ENCODE results near the gene LDLR.
A peak's percentile ranks its signal among the peaks of the same experiment; 100 is the strongest.
"Not testable (repeated sequence)": the region's sequence is repeated elsewhere in the genome, so short reads cannot be mapped to it uniquely, and the experiment has no call there.

LDLR gene

GRCh38 chr19:11088506-11089253, 583 bp upstream of the LDLR start:
- no peak for DNase-seq (ENCODE audit: low spot score)
- TF ChIP-seq, protein P1, sequence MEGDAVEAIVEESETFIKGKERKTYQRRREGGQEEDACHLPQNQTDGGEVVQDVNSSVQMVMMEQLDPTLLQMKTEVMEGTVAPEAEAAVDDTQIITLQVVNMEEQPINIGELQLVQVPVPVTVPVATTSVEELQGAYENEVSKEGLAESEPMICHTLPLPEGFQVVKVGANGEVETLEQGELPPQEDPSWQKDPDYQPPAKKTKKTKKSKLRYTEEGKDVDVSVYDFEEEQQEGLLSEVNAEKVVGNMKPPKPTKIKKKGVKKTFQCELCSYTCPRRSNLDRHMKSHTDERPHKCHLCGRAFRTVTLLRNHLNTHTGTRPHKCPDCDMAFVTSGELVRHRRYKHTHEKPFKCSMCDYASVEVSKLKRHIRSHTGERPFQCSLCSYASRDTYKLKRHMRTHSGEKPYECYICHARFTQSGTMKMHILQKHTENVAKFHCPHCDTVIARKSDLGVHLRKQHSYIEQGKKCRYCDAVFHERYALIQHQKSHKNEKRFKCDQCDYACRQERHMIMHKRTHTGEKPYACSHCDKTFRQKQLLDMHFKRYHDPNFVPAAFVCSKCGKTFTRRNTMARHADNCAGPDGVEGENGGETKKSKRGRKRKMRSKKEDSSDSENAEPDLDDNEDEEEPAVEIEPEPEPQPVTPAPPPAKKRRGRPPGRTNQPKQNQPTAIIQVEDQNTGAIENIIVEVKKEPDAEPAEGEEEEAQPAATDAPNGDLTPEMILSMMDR (IDR thresholded peaks at IDR 0.05): no peak
- Histone ChIP-seq H3K4me3 (peak overlapping the region; percentile 83), H3K27ac (peak overlapping the region; percentile 90 to 97)

- H3K27ac ChIP-seq: peak overlapping the region; percentile 90 to 97
Measured at GRCh38 chr19:11090014-11090263, 676 bp downstream of the LDLR start.

DNA sequence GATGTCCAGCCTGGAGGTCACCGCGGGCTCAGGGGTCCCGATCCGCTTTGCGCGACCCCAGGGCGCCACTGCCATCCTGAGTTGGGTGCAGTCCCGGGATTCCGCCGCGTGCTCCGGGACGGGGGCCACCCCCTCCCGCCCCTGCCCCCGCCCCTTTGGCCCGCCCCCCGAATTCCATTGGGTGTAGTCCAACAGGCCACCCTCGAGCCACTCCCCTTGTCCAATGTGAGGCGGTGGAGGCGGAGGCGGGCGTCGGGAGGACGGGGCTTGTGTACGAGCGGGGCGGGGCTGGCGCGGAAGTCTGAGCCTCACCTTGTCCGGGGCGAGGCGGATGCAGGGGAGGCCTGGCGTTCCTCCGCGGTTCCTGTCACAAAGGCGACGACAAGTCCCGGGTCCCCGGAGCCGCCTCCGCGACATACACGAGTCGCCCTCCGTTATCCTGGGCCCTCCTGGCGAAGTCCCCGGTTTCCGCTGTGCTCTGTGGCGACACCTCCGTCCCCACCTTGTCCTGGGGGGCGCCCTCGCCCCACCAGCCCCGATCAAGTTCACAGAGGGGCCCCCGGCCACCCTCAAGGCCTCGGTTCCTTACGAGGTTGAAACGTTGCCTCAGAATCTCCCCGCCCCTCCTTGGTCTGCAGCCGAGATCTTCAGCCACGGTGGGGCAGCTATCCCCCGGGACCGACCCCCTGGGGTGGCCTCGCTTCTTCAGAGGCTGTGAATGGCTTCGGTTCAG, 1.2 kb downstream of the LDLR start:
- DNase-seq (ENCODE audit: low spot score): peak; percentile 98
- Histone ChIP-seq H3K4me3 (peak overlapping the region; percentile 83), H3K27ac (peak overlapping the region; percentile 90 to 97)
- TF ChIP-seq, protein P1 (IDR thresholded peaks at IDR 0.05): no peak

More at GRCh38 chr19:11090014-11090263, 676 bp downstream of the LDLR start:
- peak overlapping the region; percentile 83 for H3K4me3 ChIP-seq
- DNase-seq (ENCODE audit: low spot score): not testable (repeated sequence)

GRCh38 chr19:11090997-11091702, 1.9 kb downstream of the LDLR start:
- peak overlapping the region; percentile 83 for H3K4me3 ChIP-seq
- TF ChIP-seq, protein P1 (IDR thresholded peaks at IDR 0.05): no peak
- no peak for DNase-seq (ENCODE audit: low spot score)
- peak overlapping the region; percentile 90 to 97 for H3K27ac ChIP-seq

DNA sequence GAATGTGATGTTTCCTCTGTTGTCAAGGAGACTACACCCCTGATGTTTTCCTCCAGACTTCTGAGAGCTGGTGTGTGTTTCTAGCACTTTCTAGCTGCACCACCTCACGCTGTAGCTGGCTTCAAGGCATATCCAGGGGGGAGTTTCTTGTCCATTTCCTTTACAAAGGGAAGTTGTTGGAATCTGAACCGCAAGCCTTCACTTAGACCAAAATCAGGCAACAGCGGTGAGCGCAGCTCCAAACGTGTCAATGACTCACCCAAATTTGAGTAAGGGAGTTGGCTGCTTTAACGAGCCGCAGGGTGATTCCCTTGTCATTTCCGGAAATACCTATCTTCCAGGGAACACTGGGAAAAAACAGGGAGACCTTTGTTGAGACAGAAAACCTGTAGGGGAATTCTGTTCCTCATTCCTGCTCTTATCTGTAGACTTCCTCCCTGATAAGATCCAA, 2.5 kb downstream of the LDLR start:
- peak overlapping the region; percentile 90 to 97 for H3K27ac ChIP-seq
- peak; percentile 85 for DNase-seq (ENCODE audit: low spot score)
- peak overlapping the region; percentile 47 for H3K4me3 ChIP-seq
- TF ChIP-seq, protein P1 (IDR thresholded peaks at IDR 0.05): no peak

DNA sequence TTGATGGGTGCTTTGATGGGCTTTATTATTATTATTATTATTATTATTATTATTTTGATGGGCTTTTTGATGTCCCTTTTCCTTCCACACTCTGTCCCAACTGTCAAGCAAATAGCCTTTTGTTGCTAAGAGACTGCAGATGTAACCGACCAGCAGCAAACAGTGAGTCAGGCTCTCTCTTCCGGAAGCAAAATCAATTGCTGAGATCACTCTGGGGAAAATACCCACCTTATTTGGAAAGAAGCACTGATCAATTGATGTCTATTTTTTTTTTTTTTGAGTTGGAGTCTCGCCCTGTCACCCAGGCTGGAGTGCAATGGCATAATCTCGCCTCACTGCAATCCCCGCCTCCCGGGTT, 2.9 kb downstream of the LDLR start:
- Histone ChIP-seq H3K4me3 (no peak overlapping the region), H3K27ac (peak overlapping the region; percentile 90 to 97)
- TF ChIP-seq, protein P1 (IDR thresholded peaks at IDR 0.05): no peak
- no peak for DNase-seq (ENCODE audit: low spot score)

DNA sequence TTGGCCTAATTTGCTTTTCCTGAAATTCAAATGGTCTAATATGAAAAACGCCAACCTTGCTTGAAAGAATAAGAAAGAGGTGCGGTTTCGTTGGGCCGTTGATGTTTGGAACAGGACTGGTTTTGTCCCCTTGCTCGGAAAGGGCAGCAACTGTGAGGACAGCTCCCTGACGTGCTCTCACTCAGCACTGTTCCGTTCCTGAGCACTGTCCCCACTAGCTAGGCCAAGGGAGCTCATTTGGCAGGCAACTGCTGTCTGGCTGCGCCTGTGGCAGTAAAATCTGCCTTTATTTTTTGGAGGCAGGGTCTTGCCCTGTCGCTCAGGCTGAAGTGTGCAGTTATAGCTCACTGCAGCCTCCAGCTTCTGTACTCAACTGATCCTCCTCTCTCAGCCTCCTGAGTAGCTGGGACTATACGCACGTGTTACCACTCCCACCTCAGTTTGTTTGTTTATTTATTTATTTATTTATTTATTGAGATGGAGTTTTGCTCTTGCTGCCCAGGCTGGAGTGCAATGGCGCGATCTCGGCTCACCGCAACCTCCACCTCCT, 4.5 kb downstream of the LDLR start:
- DNase-seq (ENCODE audit: low spot score): no peak
- H3K27ac ChIP-seq: peak overlapping the region; percentile 40 to 90
- TF ChIP-seq, protein P1 (IDR thresholded peaks at IDR 0.05): no peak
- H3K4me3 ChIP-seq: no peak overlapping the region

Data from coronary artery (tissue), 2 donors.